IPS-NIHi7 (cell line): ENCODE measurements around the gene SELENOW.
A peak's percentile ranks its signal among the peaks of the same experiment; 100 is the strongest.
"Not testable (repeated sequence)": the region's sequence is repeated elsewhere in the genome, so short reads cannot be mapped to it uniquely, and the experiment has no call there.

Source experiments
- DNase-seq: peaks from one replicate; pipeline ENCODE4 v3.0.0; 2012; ENCODE audit warnings: mixed read lengths; ENCODE audit errors: extremely low spot score

The SELENOW gene

DNA sequence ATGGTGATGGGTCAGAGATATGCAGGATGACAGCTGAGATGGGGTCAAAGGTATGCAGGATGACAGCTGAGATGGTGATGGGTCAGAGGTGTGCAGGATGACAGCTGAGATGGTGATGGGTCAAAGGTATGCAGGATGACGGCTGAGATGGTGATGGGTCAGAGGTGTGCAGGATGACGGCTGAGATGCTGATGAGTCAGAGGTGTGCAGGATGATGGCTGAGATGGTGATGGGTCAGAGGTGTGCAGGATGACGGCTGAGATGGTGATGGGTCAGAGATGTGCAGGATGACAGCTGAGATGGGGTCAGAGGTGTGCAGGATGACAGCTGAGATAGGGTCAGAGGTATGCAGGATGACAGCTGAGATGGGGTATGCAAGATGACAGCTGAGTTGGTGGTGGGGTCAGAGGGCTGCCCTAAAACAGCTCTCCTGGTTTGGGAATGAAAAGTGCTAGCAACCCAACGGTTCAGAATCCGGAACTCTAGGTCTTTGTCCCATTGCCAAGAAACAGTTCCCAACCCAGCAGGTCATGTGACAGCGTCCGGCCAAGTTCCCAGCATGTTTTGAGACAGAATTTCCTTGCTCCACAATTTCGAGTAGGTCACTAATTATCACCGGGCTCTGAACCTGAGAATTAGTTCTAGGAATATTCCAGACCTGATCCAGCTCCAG is 3.2 kb downstream of the SELENOW start:
- no peak for DNase-seq

DNA sequence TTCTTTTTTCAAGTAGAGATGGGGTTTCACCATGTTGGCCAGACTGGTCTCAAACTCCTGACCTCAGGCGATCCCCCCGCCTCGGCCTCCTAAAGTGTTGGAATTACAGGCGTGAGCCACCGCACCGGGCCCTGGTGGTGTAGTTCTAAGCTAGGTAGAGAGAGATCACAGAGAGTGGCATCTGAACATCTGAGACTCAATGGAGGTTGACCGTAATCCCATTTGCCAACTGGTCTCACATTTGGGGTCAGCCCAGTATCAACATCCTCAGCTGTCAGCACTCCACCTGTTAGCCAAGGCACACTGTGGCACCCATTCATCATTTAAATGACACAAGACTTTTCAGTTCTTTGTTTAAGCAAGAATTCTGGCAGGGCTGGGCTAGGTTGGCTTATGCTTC is 8.1 kb downstream of the SELENOW start:
- DNase-seq: no peak

DNA sequence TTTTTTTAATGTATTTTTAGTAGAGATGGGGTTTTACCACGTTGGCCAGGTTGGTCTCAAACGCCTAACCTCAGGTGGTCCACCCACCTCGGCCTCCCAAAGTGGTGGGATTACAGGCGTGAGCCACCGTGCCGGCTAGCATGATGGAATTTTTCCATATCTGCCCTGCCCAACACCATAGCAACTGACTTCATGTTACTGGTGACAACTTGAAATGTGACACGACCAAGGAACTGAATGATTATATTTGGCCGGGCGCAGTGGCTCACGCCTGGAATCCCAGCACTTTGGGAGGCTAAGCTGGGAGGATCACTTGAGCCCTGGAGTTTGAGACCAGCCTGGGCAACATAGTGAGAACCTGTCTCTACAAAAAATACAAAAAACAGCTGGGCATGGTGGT is 8.8 kb downstream of the SELENOW start:
- DNase-seq: not testable (repeated sequence)

GRCh38 chr19:47789811-47790210 is 11.3 kb downstream of the SELENOW start:
- DNase-seq: not testable (repeated sequence)

DNA sequence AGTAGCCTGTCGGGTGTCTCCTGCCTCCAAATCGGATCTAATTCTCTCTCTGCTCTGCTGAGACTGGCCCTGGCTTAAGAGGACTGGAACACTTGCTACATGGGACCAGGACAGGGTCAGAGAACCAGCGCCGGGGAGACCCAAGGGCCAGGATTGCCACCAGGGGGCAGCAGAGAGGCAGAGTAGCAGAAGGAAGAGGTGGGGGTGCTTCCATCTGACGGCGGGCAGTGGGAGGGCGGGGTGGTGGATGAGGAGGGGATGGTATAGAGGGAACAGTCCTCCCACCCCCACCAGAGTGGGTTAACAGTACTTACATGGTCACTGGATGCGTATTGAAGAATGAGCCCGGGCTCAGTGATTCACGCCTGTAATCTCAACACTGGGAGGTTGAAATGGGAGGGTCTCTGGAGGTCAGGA is 11.9 kb downstream of the SELENOW start:
- peak; percentile 95 for DNase-seq

GRCh38 chr19:47792616-47793015 is 14.1 kb downstream of the SELENOW start:
- DNase-seq: no peak

GRCh38 chr19:47794526-47794925 is 16.0 kb downstream of the SELENOW start:
- peak; percentile 39 for DNase-seq

GRCh38 chr19:47796785-47797184 is 18.3 kb downstream of the SELENOW start:
- DNase-seq: no peak

DNA sequence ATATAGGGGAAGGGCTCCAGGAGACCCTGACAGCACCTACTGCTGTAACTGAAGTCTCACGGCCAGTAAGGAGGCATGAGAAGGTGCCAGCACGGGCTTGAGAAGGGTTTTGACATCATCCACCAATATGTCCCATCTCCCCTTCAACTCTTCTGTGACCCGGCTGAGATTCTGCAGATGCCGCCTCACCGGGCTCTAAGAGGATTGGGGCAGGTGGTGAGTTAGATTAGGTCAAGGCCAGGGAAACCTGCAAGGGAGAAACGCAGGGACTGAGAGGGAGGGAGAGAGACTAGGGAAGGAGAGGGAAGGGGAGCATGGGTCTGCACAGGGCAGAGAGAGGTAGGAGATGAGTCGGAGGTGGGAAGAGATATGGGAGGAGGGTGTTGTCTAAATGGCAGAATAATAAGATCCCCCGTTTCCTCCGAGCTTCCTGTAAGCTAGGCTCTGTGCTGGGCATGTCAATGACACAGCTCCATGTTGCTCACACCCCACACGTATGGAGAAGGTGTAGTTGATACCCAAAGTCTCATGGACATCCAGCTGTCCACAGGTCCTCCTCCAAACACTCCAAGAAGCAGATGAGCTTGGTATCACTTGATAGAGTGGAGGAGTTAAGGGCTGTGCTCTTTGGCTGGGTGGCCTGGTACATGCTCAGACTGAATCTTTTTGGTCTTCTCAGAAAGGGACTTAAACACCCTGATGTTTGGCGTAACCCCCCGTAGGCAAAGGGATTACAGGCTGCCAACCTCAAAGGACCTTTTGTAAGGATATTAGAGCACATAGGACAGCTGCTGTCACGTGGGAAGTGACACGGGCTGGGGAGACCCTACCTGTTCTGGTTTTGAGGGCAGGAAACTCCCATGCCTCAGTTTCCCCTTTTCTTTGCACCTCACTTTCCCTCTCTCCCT is 19.7 kb downstream of the SELENOW start:
- DNase-seq: no peak

GRCh38 chr19:47798904-47799266 is 20.4 kb downstream of the SELENOW start:
- no peak for DNase-seq

GRCh38 chr19:47801270-47801669 is 22.8 kb downstream of the SELENOW start:
- DNase-seq: no peak

DNA sequence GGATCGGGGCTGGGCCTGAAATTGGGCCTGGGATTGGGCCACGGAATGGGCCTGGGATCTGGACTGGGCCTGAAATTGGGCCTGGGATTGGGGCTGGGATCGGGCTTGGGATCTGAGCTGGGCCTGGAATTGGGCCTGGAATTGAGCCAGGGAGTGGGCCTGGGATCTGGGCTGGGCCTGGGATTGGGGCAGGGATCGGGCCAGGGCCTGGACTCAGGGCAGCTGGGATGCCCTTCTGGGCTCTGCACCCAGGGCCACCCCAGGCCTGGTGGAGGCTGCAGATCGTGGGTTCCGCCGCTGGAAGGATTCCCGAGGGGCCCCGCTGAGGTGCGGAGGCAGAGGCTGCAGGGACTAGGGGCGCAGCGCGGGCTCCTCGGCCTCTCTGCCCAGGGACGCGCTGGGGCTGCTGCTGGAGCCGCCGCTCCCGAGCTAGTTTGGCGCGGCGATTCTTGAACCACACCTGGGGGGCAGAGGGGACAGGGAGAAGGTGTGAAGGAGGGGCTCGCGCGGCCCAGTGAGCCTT is 24.1 kb downstream of the SELENOW start:
- no peak for DNase-seq

GRCh38 chr19:47803148-47803547 is 24.6 kb downstream of the SELENOW start:
- not testable (repeated sequence) for DNase-seq

DNA sequence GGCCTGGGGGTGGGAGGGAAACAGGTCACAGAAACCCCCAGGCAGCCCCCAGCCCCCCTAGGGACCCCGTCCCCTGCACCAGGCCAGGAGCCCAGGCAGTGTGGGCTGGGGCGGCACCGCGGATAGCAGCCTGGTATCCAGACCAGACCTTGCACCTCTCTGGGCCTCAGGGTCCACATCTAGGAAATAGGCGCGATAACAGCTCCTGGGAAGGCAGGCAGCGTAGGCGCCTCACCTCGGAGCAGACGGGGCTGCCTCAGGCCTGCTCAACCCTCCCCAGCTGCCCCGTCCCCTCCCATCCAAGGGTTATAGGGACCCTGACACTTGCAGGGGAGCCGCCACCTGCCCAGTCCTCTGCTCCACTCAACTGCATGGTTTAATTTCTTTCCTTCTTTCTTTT is 25.2 kb downstream of the SELENOW start:
- not testable (repeated sequence) for DNase-seq

DNA sequence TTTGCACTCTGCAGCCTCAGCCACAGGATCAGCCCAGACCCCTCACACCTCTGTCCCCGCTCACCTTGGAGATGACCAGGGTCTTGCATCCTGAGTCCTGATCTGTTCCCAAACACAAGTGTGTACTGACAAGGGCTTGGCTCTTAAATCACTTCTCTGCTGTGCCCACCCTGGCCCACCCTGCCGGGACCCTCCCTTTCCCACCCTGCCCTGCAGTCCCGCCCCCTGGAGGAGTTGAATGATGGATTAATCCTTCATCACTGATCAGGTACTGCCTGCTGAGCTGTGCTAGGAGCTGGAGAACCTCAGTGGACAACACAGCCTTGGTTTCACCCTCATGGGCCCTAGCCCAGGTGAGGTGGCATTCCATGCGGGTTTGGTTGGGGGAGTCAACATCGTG is 25.9 kb downstream of the SELENOW start, which contains the start of gene TPRX1:
Gene TPRX1 (minus strand): TSS at position 101 of the 400 bp plus-strand sequence. CDS start 12 bp downstream, at position 89.
- DNase-seq: not testable (repeated sequence)

- no peak for DNase-seq
Observed at GRCh38 chr19:47805313-47805712, 26.8 kb downstream of the SELENOW start.

DNA sequence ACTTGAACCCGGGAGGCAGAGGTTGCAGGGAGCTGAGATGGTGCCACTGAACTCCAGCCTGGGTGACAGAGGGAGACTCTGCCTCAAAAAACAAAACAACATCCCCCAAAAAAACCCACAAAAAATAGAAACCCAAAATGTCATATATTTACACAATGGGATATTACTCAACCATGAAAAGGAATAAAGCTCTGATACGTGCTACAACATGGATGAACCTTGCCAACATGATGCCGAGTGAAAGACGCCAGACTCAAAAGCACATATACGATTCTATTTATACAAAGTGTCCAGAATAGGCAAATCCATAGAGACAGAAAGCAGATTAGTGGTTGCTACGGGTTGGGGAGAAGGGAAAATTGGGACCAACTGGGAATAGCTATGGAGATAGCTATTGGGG is 27.9 kb downstream of the SELENOW start:
- no peak for DNase-seq

DNA sequence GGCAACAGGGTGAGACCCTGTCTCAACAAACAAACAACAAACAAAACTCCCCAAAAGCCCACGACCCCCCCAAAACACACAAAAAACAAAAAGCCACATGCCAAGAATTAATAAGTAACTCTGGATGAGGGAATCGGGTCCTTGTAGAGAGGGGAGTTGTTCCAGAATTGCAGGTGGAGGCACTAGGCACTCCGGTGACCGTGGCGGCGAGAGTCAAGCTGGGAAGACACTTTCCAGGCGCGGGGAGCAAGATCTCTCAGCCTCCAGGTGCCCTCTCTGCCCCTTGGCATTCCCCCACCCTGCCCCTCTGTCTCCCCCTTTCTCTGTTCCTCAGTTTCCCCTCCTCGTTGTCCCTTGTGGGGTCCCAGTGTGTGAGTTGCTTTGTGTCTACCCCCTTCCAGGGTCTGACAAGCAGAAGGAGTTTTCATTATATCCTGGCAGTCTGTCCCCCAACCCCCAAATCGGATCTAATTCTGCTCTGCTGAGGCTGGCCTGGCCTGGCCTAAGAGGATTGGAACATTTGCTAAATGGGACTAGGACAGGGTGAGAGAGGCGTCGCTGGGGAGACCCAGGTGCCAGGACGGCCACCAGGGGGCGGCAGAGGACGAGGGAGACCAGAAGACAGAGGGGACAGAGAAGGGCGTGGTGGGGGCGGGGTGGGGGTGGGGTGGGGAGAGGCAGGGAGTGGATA is 34.9 kb downstream of the SELENOW start:
- DNase-seq: peak; percentile 90

DNA sequence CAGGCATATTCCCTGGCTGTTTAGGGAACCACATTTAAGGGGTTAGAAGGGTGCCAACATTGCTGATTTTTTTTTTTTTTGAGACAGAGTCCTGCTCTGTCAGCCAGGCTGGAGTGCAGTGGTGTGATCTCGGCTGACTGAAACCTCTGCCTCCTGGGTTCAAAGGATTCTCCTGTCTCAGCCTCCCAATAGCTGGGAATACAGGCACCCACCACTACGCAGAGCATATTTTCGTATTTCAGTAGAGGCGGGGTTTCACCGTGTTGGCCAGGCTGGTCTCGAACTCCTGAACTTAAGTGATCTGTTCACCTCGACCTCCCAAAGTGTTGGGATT is 35.5 kb downstream of the SELENOW start:
- DNase-seq: no peak

- not testable (repeated sequence) for DNase-seq
Observed at GRCh38 chr19:47816270-47816669, 37.8 kb downstream of the SELENOW start.

- DNase-seq: not testable (repeated sequence)
Observed at GRCh38 chr19:47818221-47818620, 39.7 kb downstream of the SELENOW start.

DNA sequence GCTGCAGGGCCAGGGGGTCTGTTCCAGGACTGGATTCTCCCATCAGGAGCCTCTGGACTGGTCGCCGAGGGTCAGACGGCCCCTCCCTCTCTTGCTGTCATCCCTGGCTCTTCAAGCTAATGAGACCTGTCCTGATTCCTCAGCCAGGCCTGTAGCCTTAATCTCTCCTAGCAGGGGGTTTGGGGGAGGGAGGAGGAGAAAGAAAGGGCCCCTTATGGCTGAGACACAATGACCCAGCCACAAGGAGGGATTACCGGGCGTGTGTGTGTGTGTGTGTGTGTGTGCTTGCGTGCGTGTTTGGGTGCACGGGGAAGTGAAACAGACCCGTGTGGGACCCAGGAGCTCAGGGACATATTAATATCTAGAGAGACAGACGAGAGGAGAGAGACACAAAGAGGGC is 41.4 kb downstream of the SELENOW start:
- peak; percentile 72 for DNase-seq
